B cell (primary cell): ENCODE results near the gene RGP1. TPM values are rescaled to one million over a fixed set of nuclear protein-coding genes. Genes with fewer than 3 reads are reported as not detected.

ENCODE experiments used
- ATAC-seq: fragments of 200-7000 bp; cut with Tn5 transposase; one replicate; pipeline ENCODE4 v1.10.0; 2021; ENCODE audit warnings: low read depth, mild to moderate bottlenecking, moderate number of reproducible peaks, moderate library complexity
- CTCF ChIA-PET: fragments of 350-600 bp; sonication (Branson Sonifier 250); formaldehyde crosslinking; loops from one replicate; lab custom pipeline; 2021; ENCODE audit warnings: antibody characterized with exemption, inconsistent platforms; lab: Charles Lee
- POLR2A ChIA-PET: fragments of 350-600 bp; sonication (Branson Sonifier 250); formaldehyde crosslinking; loops from one replicate; lab custom pipeline; 2021; ENCODE audit warnings: antibody characterized with exemption; lab: Charles Lee
- DNase-seq: peaks from one replicate; pipeline ENCODE4 v3.0.0; 2013
- H2AFZ ChIP-seq: 2 replicates; pipeline ENCODE4 v1.6.1; 2012; ENCODE audit warnings: mild to moderate bottlenecking, low read depth, low read length; ENCODE audit not compliant: insufficient read depth, poor library complexity, severe bottlenecking
- H3K27ac ChIP-seq, 2 donors: 1 replicate in 1 of 2; 2 replicates in 1 of 2; pipeline ENCODE4 v1.5.1; 2012 to 2013; ENCODE audit warnings: low read length in 2 of 2, mild to moderate bottlenecking in 2 of 2, moderate library complexity in 1 of 2
- H3K27me3 ChIP-seq, 4 experiments: fragments of 200-600 bp in 1 of 4; sonication (generic) in 1 of 4; replicated peaks in 1 of 4; 1 replicate in 2 of 4; 2 replicates in 2 of 4; pipeline versions ENCODE4 v1.6.1 to v1.7.0; 2013 to 2016; ENCODE audit warnings: low read length in 3 of 4, mild to moderate bottlenecking in 2 of 4, mixed read lengths in 1 of 4, moderate library complexity in 1 of 4; ENCODE audit not compliant: insufficient read depth in 4 of 4, control insufficient read depth in 3 of 4; ENCODE audit errors: control extremely low read depth in 1 of 4
- H3K36me3 ChIP-seq, 2 experiments: replicated peaks in 1 of 2; 1 replicate in 1 of 2; 2 replicates in 1 of 2; pipeline versions ENCODE4 v1.6.1 to v1.7.1; 2013; ENCODE audit warnings: low read length in 1 of 2; ENCODE audit not compliant: insufficient read depth in 2 of 2, control insufficient read depth in 1 of 2; ENCODE audit errors: control extremely low read depth in 1 of 2, extremely low read depth in 1 of 2
- H3K4me1 ChIP-seq, 2 donors: fragments of 200-600 bp in 1 of 2; sonication (generic) in 1 of 2; 1 replicate in 1 of 2; 2 replicates in 1 of 2; pipeline versions ENCODE4 v1.5.1 to v1.6.1; 2013 to 2017; ENCODE audit warnings: low read length in 2 of 2; ENCODE audit not compliant: control insufficient read depth in 2 of 2, insufficient read depth in 2 of 2
- H3K4me2 ChIP-seq: replicated peaks from 2 replicates; pipeline ENCODE3; 2012; ENCODE audit warnings: mild to moderate bottlenecking, low read depth, low read length; ENCODE audit not compliant: poor library complexity, severe bottlenecking
- H3K4me3 ChIP-seq, 5 experiments: fragments of 200-600 bp in 1 of 5; sonication (generic) in 1 of 5; 1 replicate in 3 of 5; 2 replicates in 2 of 5; pipeline versions ENCODE4 v1.5.1 to v1.7.0; 2011 to 2016; ENCODE audit warnings: low read length in 4 of 5, mild to moderate bottlenecking in 4 of 5, low read depth in 2 of 5, control low read depth in 1 of 5, moderate library complexity in 1 of 5; ENCODE audit not compliant: insufficient read depth in 1 of 5; ENCODE audit errors: control extremely low read depth in 1 of 5, extremely low read depth in 1 of 5
- H3K79me2 ChIP-seq: fragments of 200-600 bp; sonication (generic); one replicate; pipeline ENCODE4 v1.6.0; 2016; ENCODE audit warnings: low read length; ENCODE audit not compliant: control insufficient read depth, insufficient read depth
- H3K9ac ChIP-seq: fragments of 200-600 bp; sonication (generic); 2 replicates; pipeline ENCODE4 v1.6.1; 2017; ENCODE audit warnings: mild to moderate bottlenecking, low read length, moderate library complexity
- H3K9me3 ChIP-seq, 3 donors: one replicate each; pipeline versions ENCODE4 v1.6.1 to v1.7.1; 2013; ENCODE audit warnings: low read length in 2 of 3; ENCODE audit not compliant: control insufficient read depth in 2 of 3, insufficient read depth in 1 of 3; ENCODE audit errors: control extremely low read depth in 1 of 3
- H4K20me1 ChIP-seq: 2 replicates; pipeline ENCODE4 v1.6.0; 2012; ENCODE audit warnings: mild to moderate bottlenecking, low read length; ENCODE audit not compliant: insufficient read depth, control insufficient read depth, poor library complexity, severe bottlenecking
- H3K27ac Mint-ChIP-seq: one replicate; pipeline ENCODE4 v1.8.0; 2021; ENCODE audit warnings: mixed read lengths
- H3K27me3 Mint-ChIP-seq: one replicate; pipeline ENCODE4 v1.8.0; 2021; ENCODE audit warnings: mixed read lengths
- H3K4me1 Mint-ChIP-seq: one replicate; pipeline ENCODE4 v1.8.0; 2021; ENCODE audit warnings: mixed read lengths
- H3K4me3 Mint-ChIP-seq: one replicate; pipeline ENCODE4 v1.8.0; 2021; ENCODE audit warnings: mixed read lengths
- H3K9me3 Mint-ChIP-seq: one replicate; pipeline ENCODE4 v1.8.0; 2022; ENCODE audit warnings: mixed read lengths; ENCODE audit not compliant: insufficient read depth
- CTCF ChIP-seq: fragments of 200-600 bp; IDR thresholded peaks from one replicate; pipeline ENCODE4 v1.8.0; 2022; ENCODE audit warnings: antibody characterized with exemption, mild to moderate bottlenecking
- EZH2 ChIP-seq: IDR thresholded peaks from 2 replicates; pipeline ENCODE4 v1.6.1; 2012; ENCODE audit warnings: borderline replicate concordance, low read depth, mild to moderate bottlenecking, moderate library complexity, low read length; ENCODE audit not compliant: insufficient read depth, poor library complexity, severe bottlenecking
- WGBS: methylation state at CpG from one replicate; pipeline ENCODE4 v1.1.5; 2013; ENCODE audit warnings: missing lambda C conversion rate; ENCODE audit not compliant: insufficient coverage; 5-methylcytosine and 5-hydroxymethylcytosine counted together
- intact Hi-C: fragments of 100-400 bp; cut with micrococcal nuclease; formaldehyde crosslinking; loops from one replicate; pipeline ENCODE4 v1.10.0; 2022
- polyA plus RNA-seq: library from polyadenylated mRNA; depleted of rRNA; stranded (reverse); fragments of >200 nt; gene quantifications from 2 replicates; pipeline ENCODE4 v1.2.3, GENCODE V29; 2012
- total RNA-seq, 2 donors: library from RNA; stranded (reverse); fragments of 120-200 nt in 1 of 2; gene quantifications; 1 replicate in 1 of 2; 2 replicates in 1 of 2; pipeline versions ENCODE4 v1.2.3 to v1.2.4, GENCODE V29; 2013 to 2022

RGP1 gene
- total and polyA plus RNA-seq, 2 donors (not counting 1 experiment from before 2014, with no cell fraction given) = 17.6 to 42.3 TPM

GRCh38 chr9:35703906-35704672 is 45.0 kb upstream of the RGP1 start:
- Mint-ChIP-seq H3K4me1 (no peaks in the 10 kb centered on the region), H3K27ac (no peak overlapping the region), H3K4me3 (no peak overlapping the region), H3K27me3 (no peaks in the 10 kb centered on the region), H3K9me3 (no peaks in the 10 kb centered on the region)
- POLR2A ChIA-PET = no interaction called here
- TF ChIP-seq CTCF (no peak), EZH2 (no peak)
- no peaks in the 10 kb centered on the region for H3K27me3 ChIP-seq
- H3K36me3 ChIP-seq = peaks cover 4 to 97% of the 10 kb centered on the region in 2 experiments
- no peak overlapping the region for H3K9ac ChIP-seq
- H3K4me2 ChIP-seq = no peak overlapping the region
- ATAC-seq (no peak), DNase-seq (no peak)
- no peaks in the 10 kb centered on the region for H3K4me1 ChIP-seq
- peaks cover 25% of the 10 kb centered on the region for H4K20me1 ChIP-seq
- peaks cover 13% of the 10 kb centered on the region for H3K79me2 ChIP-seq
- CTCF ChIA-PET = interaction anchor here (20.4 kb wide), 1 partner anchor 9 kb away, joined by 195 read pairs; the partner anchor contains the start of gene TPM2
- H2AFZ ChIP-seq = no peak overlapping the region
- H3K27ac ChIP-seq = no peak overlapping the region
- intact Hi-C loops = no loop called here
- no peak overlapping the region for H3K4me3 ChIP-seq
- no peaks in the 10 kb centered on the region for H3K9me3 ChIP-seq
- WGBS = 98% methylated on average over 26 of the region's 26 CpGs

GRCh38 chr9:35705372-35705771 is 43.7 kb upstream of the RGP1 start:
- Histone ChIP-seq H3K9ac (no peak overlapping the region), H3K27me3 (no peaks in the 10 kb centered on the region), H3K79me2 (peaks cover 13% of the 10 kb centered on the region), H2AFZ (no peak overlapping the region), H3K4me3 (no peak overlapping the region), H3K36me3 (peaks cover 4 to 90% of the 10 kb centered on the region in 2 experiments), H3K27ac (no peak overlapping the region), H3K9me3 (no peaks in the 10 kb centered on the region), H4K20me1 (peaks cover 18% of the 10 kb centered on the region), H3K4me2 (no peak overlapping the region), H3K4me1 (no peaks in the 10 kb centered on the region)
- no peak for TF ChIP-seq EZH2
- TF ChIP-seq CTCF = no peak
- H3K27me3 Mint-ChIP-seq = no peaks in the 10 kb centered on the region
- no peak overlapping the region for H3K27ac Mint-ChIP-seq
- no peaks in the 10 kb centered on the region for H3K4me1 Mint-ChIP-seq
- H3K9me3 Mint-ChIP-seq = no peaks in the 10 kb centered on the region
- ChIA-PET CTCF (interaction anchor here (20.4 kb wide), 1 partner anchor 11 kb away, joined by 195 read pairs; the partner anchor contains the start of gene TPM2), POLR2A (no interaction called here)
- intact Hi-C loops = no loop called here
- no peak for ATAC-seq
- DNase-seq = no peak
- H3K4me3 Mint-ChIP-seq = no peak overlapping the region
- WGBS = 93% methylated on average over 8 of the region's 8 CpGs
